Esophagus mucosa (tissue), 1 donor: ENCODE data around the gene PHKG2. TPM values are rescaled to one million over a fixed set of nuclear protein-coding genes. Genes with fewer than 3 reads are reported as not detected.

Experiments
- total RNA-seq: library from RNA; stranded (reverse); gene quantifications from one replicate; pipeline ENCODE4 v1.2.4, GENCODE V29; 2023
- donor health status: DM: yes; HTN: yes; CAD: no.

The PHKG2 gene
- total RNA-seq, 1 donor from 2014 or later = 16.9 TPM

Other genes starting within 250 kb of the PHKG2 start
- 11.7 TPM for gene ZNF768, start 221.9 kb upstream of the PHKG2 start, total RNA-seq
- gene ZNF747, start 213.6 kb upstream of the PHKG2 start, total RNA-seq = 4.7 TPM
- 3.0 TPM for gene ZNF764, start 190.1 kb upstream of the PHKG2 start, total RNA-seq
- 9.7 TPM for gene ZNF688, start 176.7 kb upstream of the PHKG2 start, total RNA-seq
- gene ZNF785, start 162.7 kb upstream of the PHKG2 start, total RNA-seq = 8.4 TPM
- gene ZNF689, start 138.0 kb upstream of the PHKG2 start, total RNA-seq = 2.8 TPM
- gene PRR14, start 97.5 kb upstream of the PHKG2 start, total RNA-seq = 27.0 TPM
- 42.4 TPM for gene FBRS, start 90.0 kb upstream of the PHKG2 start, total RNA-seq
- gene SRCAP, start 49.3 kb upstream of the PHKG2 start, total RNA-seq = 29.5 TPM
- gene CFAP119, start 13.6 kb downstream of the PHKG2 start, total RNA-seq = 2.2 TPM
- gene RNF40, start 13.9 kb downstream of the PHKG2 start, total RNA-seq = 56.8 TPM
- 4.7 TPM for gene ZNF629, start 38.8 kb downstream of the PHKG2 start, total RNA-seq
- 30.5 TPM for gene BCL7C, start 145.7 kb downstream of the PHKG2 start, total RNA-seq
- gene CTF1, start 148.2 kb downstream of the PHKG2 start, total RNA-seq = 2.3 TPM
- gene FBXL19, start 175.1 kb downstream of the PHKG2 start, total RNA-seq = 19.2 TPM
- 9.8 TPM for gene ORAI3, start 200.6 kb downstream of the PHKG2 start, total RNA-seq
- 8.2 TPM for gene SETD1A, start 209.3 kb downstream of the PHKG2 start, total RNA-seq
- gene HSD3B7, start 236.8 kb downstream of the PHKG2 start, total RNA-seq = 14.5 TPM